Heart left ventricle (tissue), 13 donors: ENCODE measurements around the gene STPG4.

Experiments
- POLR2A ChIP-seq, 2 donors: fragments of 450-650 bp; IDR thresholded peaks; one replicate each; pipeline ENCODE4 v1.6.1; 2017; ENCODE audit warnings: antibody characterized with exemption in 2 of 2, mild to moderate bottlenecking in 2 of 2, moderate library complexity in 2 of 2
- TF ChIP-seq, protein P1 (sequence below), 12 donors: fragments of 200-600 bp; sonication (generic) in 4 of 12; IDR thresholded peaks; one replicate each; pipeline versions ENCODE4 v1.5.0 to v1.8.0; 2018 to 2022; ENCODE audit warnings: antibody characterized with exemption in 12 of 12, mild to moderate bottlenecking in 5 of 12
- donor health status: ischemic (EF 13 %, LVEDD 7.1; RV severe dilation, severe dysfunction).
- donor health status: DM: no; HTN: yes; CAD: no.
- donor health status: DM: no; HTN: no; CAD: no.
- donor health status: ischemic (EF 25% LVEDD 6.9; RV normal size, moderate dysfunction).
- donor health status: ischemic (EF 25% LVEDD 5.7; RV mildly dilated, moderate dysfunction).
- donor health status: ischemic (EF 35%, LVEDD 5.7; RV mildly dilated, moderate dysfunction).
- donor health status: nonischemic (EF 11% LVEDD 7.7; RV severe dilation, severe dysfunction).
- donor health status: DM: yes; HTN: yes; CAD: no.
- donor health status: PGD.
- donor health status: ischemic (EF 29% LVEDD 5.4; RV normal size, mild dysfunction).
- donor health status: nonischemic (EF 23%, LVEDD 6.1; RV moderate dilation, normal function).

DNA sequence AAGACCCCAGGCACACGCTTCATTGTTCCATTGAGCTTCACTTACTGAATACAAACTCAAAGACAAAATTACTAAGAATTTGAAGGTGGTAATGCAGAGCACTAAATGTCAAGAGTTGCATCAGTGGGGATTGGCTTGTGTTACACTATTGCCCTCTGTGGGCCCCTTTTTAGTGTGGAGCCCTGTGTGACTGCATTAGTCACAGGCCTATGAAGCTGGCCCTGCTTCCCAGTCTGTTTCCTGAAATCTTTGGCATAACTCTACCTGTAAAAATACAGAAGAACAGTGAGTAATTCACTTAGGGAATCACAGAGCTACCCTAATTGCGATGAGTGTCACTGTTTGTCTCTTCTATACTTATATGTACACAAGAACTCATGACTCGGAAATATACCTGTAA, 40.0 kb upstream of the STPG4 start:
- TF ChIP-seq, protein P1, sequence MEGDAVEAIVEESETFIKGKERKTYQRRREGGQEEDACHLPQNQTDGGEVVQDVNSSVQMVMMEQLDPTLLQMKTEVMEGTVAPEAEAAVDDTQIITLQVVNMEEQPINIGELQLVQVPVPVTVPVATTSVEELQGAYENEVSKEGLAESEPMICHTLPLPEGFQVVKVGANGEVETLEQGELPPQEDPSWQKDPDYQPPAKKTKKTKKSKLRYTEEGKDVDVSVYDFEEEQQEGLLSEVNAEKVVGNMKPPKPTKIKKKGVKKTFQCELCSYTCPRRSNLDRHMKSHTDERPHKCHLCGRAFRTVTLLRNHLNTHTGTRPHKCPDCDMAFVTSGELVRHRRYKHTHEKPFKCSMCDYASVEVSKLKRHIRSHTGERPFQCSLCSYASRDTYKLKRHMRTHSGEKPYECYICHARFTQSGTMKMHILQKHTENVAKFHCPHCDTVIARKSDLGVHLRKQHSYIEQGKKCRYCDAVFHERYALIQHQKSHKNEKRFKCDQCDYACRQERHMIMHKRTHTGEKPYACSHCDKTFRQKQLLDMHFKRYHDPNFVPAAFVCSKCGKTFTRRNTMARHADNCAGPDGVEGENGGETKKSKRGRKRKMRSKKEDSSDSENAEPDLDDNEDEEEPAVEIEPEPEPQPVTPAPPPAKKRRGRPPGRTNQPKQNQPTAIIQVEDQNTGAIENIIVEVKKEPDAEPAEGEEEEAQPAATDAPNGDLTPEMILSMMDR (IDR thresholded peaks at IDR 0.05) = no peak
- no peak for TF ChIP-seq POLR2A (IDR thresholded peaks at IDR 0.05)
